Upper lobe of left lung (tissue), 4 donors: ENCODE measurements around the gene COPZ1.

Source experiments
- CTCF ChIP-seq, 6 experiments: fragments of 450-650 bp in 4 of 6; fragments of 200-600 bp in 2 of 6; sonication (generic) in 2 of 6; IDR thresholded peaks; one replicate each; pipeline ENCODE4 v1.5.1; 2016 to 2019; ENCODE audit warnings: antibody characterized with exemption in 6 of 6
- EP300 ChIP-seq, 4 donors: sonication (generic); formaldehyde crosslinking; IDR thresholded peaks; one replicate each; pipeline ENCODE4 v1.5.1; 2017; ENCODE audit warnings: antibody characterized with exemption in 4 of 4, control low read depth in 2 of 4
- POLR2A ChIP-seq, 4 donors: fragments of 450-650 bp; IDR thresholded peaks; one replicate each; pipeline ENCODE4 v1.5.1; 2016 to 2017; ENCODE audit warnings: antibody characterized with exemption in 4 of 4, mild to moderate bottlenecking in 2 of 4

DNA sequence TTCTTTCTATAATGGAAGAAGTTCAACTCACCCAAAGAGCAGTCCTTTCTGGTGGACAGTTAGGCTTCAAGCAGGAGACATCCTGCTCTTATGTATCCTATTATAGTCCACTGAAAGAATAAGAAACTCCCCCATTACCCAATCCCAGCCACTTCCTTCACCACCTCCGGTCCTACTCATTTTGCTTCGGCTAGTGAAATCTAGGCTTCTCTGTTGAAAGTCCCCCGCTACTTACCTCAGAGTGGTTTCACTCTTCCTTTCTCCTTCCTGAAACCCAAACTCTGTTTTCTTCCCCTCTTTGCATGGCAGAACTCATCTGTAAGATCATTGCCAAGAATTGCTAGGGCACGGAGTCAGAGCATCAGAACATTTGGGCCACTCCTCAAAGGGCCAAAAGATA, 39.5 kb downstream of the COPZ1 start, which contains the start of gene GPR84:
- no peak for TF ChIP-seq CTCF (IDR thresholded peaks at IDR 0.05)
- no peak for TF ChIP-seq EP300 (IDR thresholded peaks at IDR 0.05)
- no peak for TF ChIP-seq POLR2A (IDR thresholded peaks at IDR 0.05)
